ENCODE data around the gene RBPMS2.

- TF ChIP-seq CTCF (IDR thresholded peaks at IDR 0.05) (no peak), POLR2AphosphoS5 (IDR thresholded peaks at IDR 0.05) (no peak), POLR2A (IDR thresholded peaks at IDR 0.05; ENCODE audit: low read depth) (no peak), EP300 (IDR thresholded peaks at IDR 0.05) (no peak)
Measured at GRCh38 chr15:64755427-64755940, 19.9 kb downstream of the RBPMS2 start.

Measured in esophagus muscularis mucosa (tissue), 4 donors.